Vagina (tissue), 2 donors: ENCODE measurements around the gene VEGFD.

Experiments
- CTCF ChIP-seq, 3 experiments: fragments of 450-650 bp in 2 of 3; fragments of 200-600 bp in 1 of 3; sonication (generic) in 1 of 3; IDR thresholded peaks; one replicate each; pipeline ENCODE4 v1.5.1; 2017 to 2019; ENCODE audit warnings: antibody characterized with exemption in 3 of 3, mild to moderate bottlenecking in 2 of 3, moderate library complexity in 2 of 3
- POLR2A ChIP-seq, 2 donors: fragments of 450-650 bp; IDR thresholded peaks; one replicate each; pipeline ENCODE4 v1.6.1; 2017; ENCODE audit warnings: antibody characterized with exemption in 2 of 2, mild to moderate bottlenecking in 2 of 2, moderate library complexity in 2 of 2
- POLR2AphosphoS5 ChIP-seq, 2 donors: sonication (generic); formaldehyde crosslinking; IDR thresholded peaks; one replicate each; pipeline ENCODE4 v1.9.0; 2017; ENCODE audit warnings: antibody characterized with exemption in 2 of 2, mild to moderate bottlenecking in 2 of 2, low read depth in 1 of 2; ENCODE audit not compliant: insufficient read depth in 1 of 2

DNA sequence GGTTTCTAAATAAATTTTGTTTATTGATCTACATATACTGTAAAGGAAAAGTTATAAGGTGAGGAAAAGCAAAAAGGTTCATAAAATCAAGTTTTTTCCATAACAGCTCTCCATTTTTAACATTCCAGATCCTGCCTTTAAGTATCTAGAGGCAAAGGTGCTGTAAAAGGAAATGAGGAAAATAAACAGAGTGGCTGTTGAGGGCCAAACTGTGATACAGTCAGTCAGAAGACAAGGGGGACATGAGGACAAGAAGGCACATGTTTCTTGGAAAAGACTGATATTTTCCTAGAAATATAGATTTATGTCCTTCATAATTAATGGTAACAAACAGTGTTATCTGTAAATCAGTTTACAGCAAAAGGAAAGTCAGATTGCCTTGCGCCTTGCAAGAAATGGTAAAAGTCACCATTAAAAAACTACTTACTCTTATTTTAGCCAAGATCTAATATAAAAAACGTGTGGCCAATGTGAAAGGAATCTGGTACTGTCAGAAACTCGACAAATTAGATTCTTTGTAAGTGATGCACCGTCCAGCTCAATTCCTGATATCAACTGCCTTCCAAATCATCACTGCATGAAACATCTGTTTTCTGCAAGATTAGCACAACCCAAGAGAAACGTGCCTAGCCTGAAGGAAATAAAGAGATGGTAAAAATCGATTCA lies 34.0 kb upstream of the VEGFD start:
- TF ChIP-seq CTCF (IDR thresholded peaks at IDR 0.05) (no peak), POLR2AphosphoS5 (IDR thresholded peaks at IDR 0.05; ENCODE audit: insufficient read depth in 1 of 2, low read depth in 1 of 2) (no peak), POLR2A (IDR thresholded peaks at IDR 0.05) (no peak)
